ENCODE data around the gene CDK16.
"Not testable (repeated sequence)": the region's sequence is repeated elsewhere in the genome, so short reads cannot be mapped to it uniquely, and the experiment has no call there.

CDK16 gene

DNA sequence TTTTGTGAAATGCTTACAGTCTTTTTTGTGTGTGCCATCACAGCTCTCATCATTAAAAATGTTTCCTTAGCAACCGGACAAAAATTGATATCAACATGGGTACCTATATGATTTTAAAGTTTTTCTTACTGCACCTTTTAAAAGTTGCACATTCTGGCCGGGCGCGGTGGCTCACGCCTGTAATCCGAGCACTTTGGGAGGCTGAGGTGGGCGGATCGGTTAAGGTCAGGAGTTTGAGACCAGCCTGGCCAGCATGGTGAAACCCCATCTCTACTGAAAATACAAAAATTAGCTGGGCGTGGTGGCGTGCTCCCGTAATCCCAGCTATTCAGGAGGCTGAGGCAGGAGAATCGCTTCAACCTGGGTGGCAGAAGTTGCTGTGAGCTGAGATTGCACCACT is 39.1 kb downstream of the CDK16 start:
- not testable (repeated sequence) for FAIRE-seq

DNA sequence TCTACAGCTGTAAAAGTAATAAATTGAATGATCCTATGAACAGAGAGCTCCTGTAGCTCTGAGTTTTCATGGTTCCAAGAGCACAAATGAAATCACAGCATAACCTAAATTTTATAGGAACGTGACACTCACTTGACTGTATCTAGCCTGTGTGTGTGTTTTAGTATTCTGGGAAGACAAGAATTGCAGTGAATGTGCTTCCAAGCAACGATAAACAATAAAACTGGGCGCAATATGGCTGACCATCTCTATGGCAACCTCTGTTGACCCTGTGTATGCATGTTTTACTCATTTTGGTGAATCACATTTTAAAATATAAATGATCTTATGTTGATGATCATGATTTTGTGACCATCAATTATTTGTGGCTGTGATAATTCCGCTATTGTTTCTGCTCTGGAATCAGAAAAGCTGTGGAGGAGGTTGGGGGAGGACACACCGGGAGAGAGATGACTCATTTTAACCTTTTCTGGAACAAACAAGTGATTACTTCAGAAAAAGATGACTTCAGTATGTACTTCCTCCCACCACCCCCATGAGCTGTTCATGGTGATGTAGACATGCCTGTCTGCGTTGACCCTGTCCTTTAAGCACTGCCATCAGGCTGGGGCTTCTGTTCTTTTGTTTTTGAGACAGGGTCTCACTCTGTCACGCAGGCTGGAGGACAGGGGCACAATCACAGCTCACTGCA is 46.1 kb downstream of the CDK16 start:
- no peak for FAIRE-seq

DNA sequence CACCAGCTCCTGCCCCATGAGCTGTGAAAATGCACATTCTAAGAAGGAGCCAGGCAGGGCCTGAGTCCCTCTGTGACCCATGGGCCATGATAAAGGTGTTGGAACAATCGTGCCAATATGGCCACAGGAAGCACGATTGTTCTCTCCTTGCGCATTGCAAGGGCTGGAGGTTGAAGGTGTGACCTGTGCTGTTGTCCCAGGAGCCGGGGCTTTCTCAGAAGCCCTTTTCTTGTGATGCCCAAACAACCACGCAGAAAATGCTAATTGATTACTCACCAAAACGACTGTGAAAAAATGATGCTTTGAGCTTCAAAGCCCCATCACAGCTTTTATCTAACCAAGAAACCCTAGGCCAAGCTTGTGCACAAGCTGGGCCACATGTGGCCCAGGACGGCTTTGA is 48.2 kb downstream of the CDK16 start:
- no peak for FAIRE-seq

DNA sequence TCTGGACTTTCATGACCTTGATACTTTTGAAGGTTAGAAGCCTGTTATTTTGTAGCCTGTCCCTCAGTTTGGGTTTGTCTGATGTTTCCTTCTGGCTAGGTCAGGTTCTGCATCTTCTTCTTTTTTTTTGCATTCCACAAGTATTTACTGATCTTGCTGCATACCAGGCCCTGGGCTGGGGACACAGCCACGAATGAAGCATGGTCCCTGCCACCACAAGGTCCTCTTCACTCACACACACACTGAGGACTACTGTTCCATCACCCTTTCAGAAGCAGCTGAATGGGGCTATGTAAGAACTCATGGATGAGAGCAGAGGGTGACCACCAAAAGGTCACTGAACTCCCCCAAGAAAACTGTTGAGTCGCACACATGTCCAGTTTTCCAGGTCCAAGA is 53.5 kb downstream of the CDK16 start:
- no peak for FAIRE-seq

DNA sequence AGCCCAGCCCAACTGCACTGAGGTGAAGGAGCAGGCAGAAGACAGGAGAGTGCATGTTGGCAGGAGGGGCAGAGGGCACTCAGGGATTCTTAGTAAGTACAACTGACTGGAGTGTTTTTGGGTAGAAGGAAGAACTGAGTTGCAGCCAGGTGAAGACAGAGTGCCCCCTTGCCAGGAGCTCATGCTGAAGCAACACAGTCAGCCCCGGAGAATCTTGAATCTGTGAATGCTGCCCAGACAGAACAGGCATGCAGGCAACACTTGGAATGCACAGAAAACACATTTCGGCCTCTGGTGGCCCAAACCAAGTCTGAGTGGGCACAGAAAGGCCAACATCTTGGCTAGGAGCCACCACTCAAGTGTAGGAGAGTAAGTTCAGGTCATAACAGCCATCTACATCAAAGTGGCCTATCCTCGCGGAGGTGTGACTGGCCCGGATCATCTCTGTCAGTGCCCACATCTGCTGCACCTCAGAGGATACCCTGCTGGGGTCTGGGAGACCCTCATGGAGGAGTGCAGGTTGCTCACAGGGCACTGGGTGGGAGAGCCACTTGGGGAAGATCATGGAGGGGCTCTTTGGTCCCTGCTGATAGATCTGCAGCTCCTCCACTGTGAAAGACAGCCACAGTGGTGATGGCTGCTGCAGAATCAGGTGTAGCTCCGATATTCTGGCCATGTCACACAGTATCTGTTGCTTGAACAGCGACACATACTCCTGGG is 54.7 kb downstream of the CDK16 start:
- FAIRE-seq: no peak

DNA sequence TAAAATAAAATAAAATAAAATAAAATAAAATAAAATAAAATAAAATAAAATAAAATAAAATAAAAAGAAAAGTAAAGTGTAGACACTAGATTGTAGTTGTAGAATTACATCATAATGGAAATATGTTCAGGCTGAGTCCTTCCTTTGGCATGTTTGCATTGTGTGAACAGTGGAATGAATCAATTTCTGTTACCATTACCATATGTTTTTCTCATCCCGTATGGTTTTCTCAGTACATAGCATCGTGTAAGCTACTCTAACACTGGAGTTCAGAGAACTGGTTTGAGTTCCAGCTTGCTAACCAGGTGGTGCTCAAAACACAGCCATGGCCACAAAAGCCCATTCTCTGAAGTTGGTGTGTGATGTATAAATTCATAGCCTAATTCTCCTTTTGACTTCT is 60.2 kb downstream of the CDK16 start:
- FAIRE-seq: no peak

Measured in G401.6 (cell line).